ENCODE results near the gene DYNC1LI2.

DYNC1LI2 gene

DNA sequence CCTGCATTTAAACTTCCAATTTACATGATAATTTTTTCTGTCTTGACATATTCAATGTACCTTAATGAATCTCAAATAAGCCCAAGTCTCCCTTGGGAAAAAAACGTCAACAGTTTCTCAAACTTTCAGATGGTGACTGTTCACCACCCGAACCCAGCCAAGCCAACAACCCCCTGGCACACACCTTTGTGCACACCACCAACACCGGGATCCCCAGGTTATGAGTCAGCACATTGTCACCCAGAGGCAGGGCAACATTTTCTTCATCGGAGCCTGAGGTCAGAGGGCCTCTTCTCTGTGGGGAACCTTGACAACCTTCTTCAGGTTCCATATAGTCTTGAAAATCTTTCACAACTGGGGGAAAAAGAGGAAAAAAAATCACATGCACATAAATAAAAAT is 15.5 kb downstream of the DYNC1LI2 start:
- no peak for DNase-seq

DNA sequence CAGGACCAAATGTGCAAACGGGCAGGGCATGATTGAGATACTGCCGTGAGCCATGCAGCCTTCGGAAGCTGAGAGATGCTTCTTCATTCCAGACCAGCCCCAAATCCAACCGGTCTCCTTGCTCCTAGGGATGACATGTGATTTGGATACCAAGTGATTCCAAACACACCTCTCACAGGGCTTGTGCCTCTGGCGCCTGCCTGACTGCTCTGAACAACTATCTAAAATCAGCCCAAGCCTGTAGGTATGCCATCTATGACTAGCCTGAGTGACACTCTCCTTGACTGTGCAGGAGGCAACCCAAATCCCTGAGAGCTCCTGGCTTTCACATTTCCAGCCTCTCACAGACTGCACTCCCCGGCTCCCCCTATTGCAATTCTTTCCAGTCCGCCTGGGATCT is 20.3 kb downstream of the DYNC1LI2 start:
- DNase-seq, result no peak

DNA sequence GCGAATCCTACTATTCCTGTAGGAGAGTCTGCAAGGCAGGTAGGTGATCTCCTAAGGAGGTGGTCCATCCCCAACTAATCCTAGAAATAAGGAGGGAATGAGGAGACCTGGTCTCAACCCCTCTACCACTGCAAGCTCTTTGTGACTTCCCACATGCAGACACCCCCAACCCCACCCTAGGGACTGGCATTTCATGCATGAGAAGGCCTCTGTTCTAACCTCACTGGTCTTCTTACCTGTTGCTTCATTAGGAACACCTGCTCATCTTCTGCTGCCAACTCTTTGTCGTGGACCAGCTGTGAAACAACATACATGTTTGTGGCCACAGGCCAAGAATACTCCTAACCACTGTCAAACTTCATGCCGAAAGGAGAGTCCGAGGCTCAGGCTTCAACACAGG is 22.6 kb downstream of the DYNC1LI2 start:
- no peak for DNase-seq

DNA sequence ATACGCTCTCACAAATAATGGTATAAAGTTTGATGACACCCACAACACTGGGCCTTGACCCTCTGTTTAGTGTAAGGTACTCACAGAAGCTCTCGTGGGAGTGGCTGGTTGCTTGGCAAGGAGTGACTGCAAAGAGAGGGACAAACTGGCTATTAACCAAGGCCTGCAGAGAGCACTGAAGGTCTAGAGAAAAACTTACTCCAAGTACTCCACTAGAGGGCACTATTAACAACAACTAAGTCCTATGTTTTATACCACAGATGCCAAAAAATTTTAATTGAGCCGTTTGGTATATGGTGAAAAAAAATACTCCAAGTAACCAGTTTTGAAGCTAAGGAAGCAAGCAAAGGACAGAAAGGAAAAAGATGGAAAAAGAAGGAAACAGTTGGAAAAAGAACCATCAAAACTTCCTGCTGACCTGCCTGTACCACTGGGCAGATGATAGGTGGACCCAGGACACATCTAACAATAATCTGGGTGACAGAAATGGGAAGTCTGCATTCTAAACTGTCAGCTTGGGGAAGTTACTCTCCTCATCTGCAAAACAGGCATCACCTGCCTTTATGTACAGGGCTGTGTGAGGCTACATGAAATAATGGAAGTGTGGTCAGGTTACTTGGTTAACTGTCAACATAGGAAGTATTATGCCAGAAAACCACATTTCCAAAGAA is 23.2 kb downstream of the DYNC1LI2 start:
- DNase-seq, result peak in 1 of 2 experiments; percentile 85

DNA sequence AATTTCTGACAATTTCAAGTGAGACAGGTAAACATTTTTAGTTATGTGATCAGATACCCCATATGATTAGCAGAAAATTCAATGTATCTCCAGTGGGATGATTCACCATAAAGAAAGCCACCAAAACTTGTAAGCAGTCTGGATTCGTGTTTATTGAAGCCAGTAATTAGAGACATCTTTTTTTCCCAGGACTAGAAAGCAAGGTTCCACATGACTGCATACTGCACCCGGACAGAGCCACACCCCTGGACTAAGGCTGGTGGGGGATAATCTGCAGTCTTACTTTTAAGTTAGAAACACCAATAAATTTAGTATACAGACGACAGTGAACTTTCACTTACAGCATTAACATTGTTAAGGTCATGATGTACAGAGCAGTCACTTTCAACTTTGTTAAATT is 30.6 kb downstream of the DYNC1LI2 start:
- DNase-seq, result no peak

DNA sequence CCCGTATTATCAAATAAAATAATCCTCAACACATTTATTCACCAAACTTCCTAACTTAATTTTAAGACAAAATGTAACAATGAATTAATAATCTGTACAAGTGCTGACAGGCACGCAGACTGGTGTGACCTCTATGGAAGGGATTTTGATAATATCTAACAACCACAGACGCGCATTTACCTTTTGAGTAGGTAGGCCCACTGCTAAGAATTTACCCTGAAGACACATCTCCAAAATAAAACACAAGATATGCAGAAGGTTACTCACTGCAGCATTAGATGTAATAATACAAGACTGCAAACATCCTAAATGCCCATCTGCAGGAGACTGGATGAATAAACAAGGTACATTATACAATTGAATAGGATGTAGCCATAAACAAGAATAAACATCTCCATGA is 32.2 kb downstream of the DYNC1LI2 start:
- DNase-seq, result no peak

DNA sequence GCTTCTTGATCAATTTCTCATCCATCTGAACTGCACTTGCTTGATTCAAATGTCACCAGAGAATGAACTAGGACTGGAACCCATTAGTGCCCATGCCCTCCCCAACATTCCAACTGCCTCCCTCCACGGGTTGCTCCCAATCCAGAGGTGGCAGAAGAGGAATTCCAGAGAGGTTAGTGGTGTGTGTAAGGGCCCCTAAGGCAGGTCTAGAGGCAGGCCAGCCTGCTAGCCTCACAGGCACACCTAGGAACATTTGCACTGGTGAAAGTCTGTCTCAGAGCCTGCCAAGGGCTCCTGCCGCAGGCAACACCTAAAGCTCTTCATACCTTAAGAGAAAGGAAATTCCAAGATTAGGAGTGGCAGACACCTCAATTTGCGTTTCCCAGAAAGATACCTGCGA is 33.6 kb downstream of the DYNC1LI2 start:
- no peak for DNase-seq

DNA sequence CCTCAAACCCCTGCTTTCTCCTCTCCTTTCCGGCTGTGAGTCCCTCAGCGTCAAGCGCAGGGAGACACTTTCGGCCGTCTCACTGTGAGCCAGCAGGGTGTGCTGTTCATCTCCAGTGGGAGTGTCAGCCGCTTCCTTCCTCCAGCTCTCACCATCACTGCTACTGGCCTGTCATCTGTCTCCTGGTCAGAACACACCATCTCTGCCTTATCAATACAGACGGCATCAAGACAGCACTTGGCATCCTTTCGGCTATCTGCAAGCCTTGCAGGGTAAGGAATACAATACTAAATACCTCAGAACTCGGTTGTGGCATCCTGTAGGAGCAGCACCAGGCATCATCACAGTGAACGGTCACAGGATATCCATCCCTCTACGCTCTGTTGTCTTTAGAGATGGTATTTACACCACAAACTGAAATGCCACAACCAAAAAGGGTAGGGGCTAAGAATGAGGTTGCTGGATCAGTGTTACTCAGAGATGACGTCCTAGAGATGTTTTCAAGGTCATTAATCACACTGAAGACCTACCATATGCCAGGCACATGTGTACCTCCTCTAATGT is 34.2 kb downstream of the DYNC1LI2 start:
- DNase-seq, result peak in 1 of 2 experiments; percentile 14

DNA sequence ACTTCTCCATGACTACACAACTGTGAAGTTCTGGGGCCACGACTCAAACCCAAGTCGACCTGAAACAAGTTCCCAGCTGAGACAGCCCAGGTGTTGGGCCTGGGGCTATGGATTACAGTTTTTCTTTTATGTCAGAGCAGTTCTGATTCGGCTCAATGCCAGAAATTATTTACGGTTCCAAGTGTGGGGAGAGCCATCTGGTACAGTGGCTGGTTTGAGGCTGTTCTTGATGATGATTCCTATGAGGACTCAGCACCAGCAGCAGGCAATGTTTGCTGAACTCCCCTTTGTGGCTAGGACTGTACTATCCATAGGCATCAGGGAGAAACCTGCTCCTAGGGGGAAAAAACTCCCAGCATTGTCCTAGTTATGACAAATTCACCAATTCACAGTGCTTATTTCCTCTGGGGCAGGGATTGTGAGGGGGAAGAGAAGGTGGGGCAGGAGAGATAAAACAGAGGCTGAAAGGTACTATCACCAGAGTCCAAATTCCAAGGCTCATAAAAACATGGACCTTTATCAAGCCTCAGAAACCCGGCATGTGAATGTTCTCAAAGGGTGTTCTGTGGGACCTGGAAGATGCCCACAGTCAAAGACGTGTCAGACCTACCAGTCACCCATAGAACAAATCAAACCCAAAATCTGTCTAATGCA is 36.6 kb downstream of the DYNC1LI2 start:
- no peak for DNase-seq

DNA sequence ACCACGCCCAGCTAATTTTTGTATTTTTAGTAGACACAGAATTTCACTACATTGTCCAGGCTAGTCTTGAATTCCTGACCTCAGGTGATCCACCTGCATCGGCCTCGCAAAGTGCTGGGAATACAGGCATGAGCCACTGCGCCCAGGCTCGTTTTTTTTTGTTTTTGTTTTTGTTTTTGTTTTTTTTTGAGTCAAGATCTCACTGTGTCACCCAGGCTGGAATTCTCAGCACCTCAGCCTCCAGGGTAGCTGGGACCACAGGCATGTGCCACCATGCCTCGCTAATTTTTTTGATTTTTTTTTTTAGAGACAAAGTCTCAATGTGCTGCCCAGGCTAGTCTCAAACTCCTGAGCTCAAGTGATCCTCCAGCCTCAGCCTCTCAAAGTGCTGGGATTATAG is 37.3 kb downstream of the DYNC1LI2 start:
- no peak for DNase-seq

DNA sequence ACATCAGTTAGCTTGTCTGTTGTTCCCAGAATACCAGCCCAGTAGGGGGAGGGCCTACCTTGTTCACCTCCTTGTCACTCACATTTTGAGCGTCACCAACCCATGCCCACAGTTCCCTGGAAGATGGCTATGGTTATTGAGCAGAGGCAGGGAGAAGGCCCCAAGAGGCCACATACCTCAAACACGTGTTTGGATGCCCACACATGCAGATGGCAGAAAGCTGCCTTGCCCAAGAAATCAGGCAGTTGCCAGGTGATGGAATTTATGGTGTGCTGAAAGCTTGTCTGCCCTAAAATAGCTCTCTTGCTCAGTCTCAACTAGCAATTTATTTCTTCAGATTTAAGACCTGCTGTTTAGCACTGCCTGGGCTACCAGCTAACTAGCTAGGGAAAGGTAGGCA is 38.3 kb downstream of the DYNC1LI2 start:
- DNase-seq, result no peak

DNA sequence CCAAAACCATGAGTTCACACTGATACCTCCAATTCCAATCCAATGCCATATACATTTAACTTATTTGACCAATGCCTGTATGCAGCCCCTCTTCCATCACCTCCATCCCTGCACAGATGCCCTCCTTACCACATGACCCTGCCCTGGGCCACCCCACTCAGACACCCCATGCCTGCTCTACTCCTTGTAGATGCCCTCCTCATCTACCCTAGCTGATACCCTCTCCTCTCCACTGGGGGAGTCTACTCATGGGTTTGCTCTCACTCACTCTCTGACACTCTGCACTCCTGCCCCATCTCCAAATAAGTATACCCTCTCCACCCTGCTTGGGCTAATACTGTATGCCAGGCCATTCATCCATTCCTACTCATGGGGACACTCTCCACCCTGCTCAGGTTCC is 38.9 kb downstream of the DYNC1LI2 start:
- DNase-seq, result no peak

DNA sequence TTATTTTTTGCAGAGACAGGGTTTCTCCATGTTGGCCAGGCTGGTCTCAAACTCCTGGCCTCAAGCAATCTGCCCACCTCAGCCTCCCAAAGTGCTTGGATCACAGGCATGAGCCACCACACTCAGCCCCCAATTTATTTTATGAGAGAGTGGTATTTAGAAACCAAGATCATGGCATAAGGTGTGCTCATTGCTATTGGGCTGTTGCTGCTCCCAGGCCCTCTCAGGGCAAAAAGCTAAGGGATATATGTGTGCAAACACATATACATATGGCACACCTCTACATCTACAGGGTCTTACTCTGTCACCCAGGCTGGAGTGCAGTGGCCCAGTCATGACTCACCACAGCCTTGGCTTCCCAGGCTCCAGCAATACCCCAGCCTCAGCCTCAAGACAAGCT is 39.8 kb downstream of the DYNC1LI2 start:
- no peak for DNase-seq

DNA sequence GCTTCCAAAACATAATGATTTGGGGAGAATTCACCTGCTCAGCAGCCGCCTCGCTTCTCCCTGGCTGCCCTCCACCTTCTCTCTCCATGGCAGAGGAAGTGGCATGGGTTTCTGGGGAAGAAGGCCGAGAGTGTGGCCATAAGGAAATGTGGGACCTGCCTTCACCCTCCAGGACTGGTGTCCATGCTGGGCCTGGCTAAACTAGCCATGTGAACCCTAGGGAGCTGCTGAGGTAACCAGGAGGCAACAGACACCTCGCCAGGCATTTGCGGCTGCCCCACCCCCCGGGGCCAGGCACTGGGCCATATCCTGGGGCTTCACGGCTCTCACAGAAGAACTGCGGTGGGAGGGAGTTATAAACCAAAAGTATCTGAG is 44.9 kb downstream of the DYNC1LI2 start:
- no peak for DNase-seq

DNA sequence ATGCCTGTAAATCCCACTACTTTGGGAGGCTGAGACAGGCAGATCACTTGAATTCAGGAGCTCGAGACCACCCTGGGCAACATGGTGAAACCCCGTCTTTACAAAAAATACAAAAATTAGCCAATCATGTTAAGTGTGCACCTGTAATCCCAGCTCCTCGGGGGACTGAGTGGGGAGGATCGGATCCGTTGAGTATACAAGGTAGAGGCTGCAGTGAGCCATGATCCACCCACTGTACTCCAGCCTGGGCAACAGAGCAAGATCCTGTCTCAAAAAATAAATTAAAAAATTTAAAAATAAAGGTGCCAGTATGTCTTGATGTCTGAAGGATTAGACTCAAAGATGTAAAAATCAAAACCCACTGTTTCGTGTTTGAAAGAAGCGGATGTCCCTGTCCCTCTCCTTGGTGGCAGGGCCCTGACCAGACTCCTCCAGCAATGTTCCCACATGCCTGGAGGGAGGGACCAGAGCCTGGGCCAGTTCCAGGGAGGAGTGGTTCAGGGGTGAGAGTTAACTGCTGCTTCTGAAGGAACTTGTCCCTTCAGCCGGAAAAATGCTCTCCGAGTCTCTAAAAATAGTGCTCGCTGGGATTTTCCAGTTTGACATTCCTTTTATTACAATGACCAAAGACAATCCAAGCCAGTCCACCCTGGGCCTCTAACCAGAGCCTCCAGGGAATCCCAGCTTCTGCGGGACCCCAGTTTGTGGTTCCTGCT is 45.5 kb downstream of the DYNC1LI2 start:
- no peak for DNase-seq

DNA sequence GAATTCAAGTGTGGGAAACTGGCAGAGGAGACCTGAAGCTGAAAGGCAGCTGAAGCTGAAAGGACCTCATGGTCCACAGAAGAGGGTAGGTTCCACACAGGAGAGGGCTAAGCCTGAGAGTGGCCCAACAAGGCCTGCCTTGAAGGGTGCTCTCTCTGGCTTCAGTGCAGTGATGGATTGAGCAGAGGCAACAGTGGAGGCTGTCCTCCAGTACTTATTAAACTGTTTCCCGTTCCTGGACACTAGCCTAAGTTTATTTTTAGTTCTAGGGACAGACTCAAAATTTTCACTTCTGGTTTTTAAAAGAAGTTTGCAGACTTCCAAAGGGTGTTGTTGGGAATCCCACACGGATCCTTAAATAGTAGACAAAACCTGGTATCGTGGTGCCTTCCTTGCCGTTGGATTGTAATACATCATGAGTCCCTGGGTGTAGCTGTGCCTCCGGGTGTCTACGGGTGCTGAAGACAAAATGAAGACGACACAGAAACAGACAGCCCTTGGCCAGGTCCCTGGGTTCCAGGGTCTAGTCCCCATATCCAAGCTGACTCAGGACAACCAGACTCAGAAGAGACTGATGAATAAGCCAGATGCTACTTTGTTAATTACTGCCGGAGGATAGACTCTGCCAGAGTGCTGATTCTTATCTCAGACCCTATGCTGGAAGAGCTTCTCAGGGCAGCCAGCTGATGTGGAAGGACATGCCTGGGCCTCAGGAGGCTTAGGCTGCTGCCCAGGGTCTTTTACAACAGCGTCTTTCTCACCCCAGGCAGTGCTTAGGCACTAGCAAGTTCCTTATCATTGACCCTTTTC is 47.8 kb downstream of the DYNC1LI2 start:
- no peak for DNase-seq

DNA sequence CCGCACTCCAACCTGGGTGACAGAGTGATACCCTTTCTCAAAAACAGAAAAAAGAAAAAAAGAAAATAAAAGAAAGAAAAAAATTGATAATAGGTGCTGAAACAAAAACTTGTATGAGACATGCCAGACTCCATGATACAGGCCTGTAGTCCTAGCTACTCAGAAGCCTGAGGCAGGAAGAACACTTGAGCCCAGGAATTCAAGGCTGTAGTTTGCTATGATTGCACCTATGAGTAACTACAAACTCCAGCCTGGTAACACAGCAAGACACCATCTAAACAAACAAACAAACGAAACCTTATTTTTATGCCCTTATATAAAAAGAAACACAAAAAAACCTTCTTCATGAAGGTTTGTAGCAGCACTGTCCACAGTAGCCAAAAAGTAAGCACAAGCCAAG is 49.9 kb downstream of the DYNC1LI2 start:
- DNase-seq, result no peak

DNA sequence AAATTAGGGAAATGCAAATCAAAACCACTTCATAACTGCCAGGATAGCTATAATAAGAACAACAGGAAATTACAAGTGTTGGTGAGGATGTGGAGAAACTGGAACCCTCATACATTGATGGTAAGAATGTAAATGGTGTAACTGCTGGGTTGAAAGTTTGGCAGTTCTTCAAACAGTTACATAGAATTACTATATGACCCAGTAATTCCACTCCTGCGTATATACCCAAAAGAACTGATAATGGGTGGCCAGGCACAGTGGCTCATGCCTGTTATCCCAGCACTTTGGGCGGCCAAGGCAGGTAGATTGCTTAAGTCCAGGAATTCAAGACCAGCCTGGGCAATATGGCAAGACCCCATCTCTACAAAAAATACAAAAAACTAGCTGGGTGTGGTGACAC is 50.4 kb downstream of the DYNC1LI2 start:
- DNase-seq, result no peak

DNA sequence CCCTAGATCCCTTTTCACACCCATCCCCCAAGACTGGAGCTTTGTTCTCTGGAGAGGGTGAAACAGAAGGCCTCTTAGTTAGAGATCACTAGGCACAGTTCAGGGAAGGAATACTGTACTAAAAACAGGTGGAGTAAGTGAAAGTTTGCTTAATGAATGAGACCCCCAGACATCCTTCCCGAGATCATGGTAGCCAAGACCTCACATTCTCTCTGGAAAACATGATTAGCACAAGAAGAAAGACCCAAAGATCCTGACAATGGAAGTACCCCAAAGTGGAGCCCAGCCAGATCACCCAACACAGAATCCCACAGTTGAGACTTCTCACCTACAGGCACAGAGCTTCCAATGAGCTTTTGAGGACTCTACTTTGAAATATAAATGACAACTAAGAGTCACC is 51.5 kb downstream of the DYNC1LI2 start:
- DNase-seq, result no peak

DNA sequence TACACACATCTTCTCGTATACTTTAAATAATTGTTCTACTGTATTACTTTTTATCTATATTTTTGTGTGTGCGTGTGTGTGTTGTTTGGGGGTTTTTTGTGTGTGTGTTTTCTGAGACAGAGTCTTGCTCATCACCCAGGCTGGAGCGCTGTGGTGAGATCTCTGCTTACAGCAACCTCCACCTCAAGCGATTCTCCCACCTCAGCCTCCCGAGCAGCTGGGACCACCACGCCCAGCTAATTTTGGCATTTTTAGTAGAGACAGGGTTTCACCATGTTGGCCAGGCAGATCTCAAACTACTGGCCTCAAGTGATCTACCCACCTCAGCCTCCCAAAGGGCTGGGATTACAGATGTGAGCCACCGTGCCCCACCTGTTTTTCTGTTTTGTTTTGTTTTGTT is 53.4 kb downstream of the DYNC1LI2 start:
- no peak for DNase-seq

DNA sequence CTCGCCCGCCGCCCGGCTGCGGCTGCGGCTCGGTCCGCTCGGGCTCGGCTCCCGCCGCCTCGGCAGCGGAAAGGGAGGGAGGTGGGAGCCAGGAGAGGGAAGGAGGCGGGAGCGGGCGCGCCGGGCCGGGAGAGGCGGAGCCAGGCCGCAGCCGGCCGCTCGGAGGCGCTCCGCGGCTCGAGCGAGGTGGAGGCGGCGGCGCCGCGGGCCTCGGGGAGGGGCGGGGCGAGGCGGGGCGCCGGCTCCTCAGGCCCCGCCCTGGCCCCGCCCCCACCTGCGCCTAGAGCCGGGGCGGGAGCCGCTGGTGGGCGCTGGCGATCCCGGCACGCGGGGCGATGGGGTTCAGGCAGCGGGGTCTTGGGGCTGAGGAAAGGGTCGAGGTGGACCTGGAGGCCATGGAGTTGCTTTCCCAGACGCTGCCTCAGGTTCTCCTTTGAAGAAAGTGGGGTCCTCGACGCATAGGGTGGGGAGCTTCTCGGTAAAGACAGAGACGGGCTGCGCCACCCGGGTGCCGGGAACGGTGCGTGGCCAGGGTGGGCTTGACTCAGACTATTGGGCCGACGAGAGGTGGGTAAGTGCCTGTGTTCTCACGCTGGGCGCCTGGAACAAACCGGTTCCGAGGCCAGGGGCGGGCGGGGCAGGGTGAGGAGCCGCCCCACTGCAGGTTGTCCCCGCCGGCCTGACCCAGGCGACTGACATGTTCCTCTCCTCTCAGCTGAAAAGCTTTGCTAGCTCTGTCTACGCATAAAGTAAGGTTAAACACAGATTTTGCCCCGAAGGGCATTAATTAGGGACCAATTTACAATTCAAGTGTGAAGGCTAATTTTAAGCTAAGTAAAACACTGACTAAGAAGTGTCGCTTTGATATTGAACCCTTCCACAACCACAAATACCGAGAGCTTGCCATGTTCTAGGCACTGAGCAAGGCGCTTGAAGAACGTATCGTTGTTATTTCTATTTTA is 54.5 kb downstream of the DYNC1LI2 start, which contains the start of gene CMTM4:
Gene CMTM4 (minus strand): TSS at position 75 of the 962 bp plus-strand sequence. CDS start 218 bp downstream, outside the sequence.
- peak; percentile 7 to 74 for DNase-seq
